Liver (tissue), 9 donors: ENCODE measurements around the gene MLXIP. TPM values are rescaled to one million over a fixed set of nuclear protein-coding genes. Genes with fewer than 3 reads are reported as not detected.

Experiments
- DNase-seq: peaks from one replicate; pipeline ENCODE4 v3.0.0-alpha.2; 2017; ENCODE audit warnings: low spot score
- H3K27ac ChIP-seq, 2 donors: one replicate each; pipeline ENCODE4 v1.7.0; 2013; ENCODE audit warnings: inconsistent platforms in 2 of 2, low read length in 2 of 2, control low read depth in 1 of 2, low read depth in 1 of 2, mild to moderate bottlenecking in 1 of 2
- H3K27me3 ChIP-seq, 4 donors: one replicate each; pipeline versions ENCODE4 v1.6.1 to v1.7.0; 2013; ENCODE audit warnings: low read length in 3 of 4, inconsistent platforms in 1 of 4, mild to moderate bottlenecking in 1 of 4, moderate library complexity in 1 of 4; ENCODE audit not compliant: control insufficient read depth in 4 of 4, insufficient read depth in 4 of 4
- H3K36me3 ChIP-seq, 4 donors: one replicate each; pipeline versions ENCODE4 v1.6.1 to v1.7.0; 2013; ENCODE audit warnings: low read length in 3 of 4, mild to moderate bottlenecking in 3 of 4, low read depth in 1 of 4, moderate library complexity in 1 of 4; ENCODE audit not compliant: control insufficient read depth in 4 of 4, insufficient read depth in 3 of 4
- H3K4me1 ChIP-seq, 4 donors: one replicate each; pipeline versions ENCODE4 v1.6.1 to v1.7.0; 2013; ENCODE audit warnings: low read length in 3 of 4, mild to moderate bottlenecking in 3 of 4, moderate library complexity in 1 of 4; ENCODE audit not compliant: control insufficient read depth in 4 of 4, insufficient read depth in 4 of 4
- H3K4me3 ChIP-seq, 3 donors: one replicate each; pipeline versions ENCODE4 v1.6.1 to v1.7.0; 2013; ENCODE audit warnings: low read length in 3 of 3, control low read depth in 1 of 3, low read depth in 1 of 3, mild to moderate bottlenecking in 1 of 3
- H3K9ac ChIP-seq, 2 donors: one replicate each; pipeline ENCODE4 v1.7.0; 2013; ENCODE audit warnings: low read length in 2 of 2, mild to moderate bottlenecking in 2 of 2, moderate library complexity in 2 of 2, control low read depth in 1 of 2, low read depth in 1 of 2
- H3K9me3 ChIP-seq, 4 donors: one replicate each; pipeline versions ENCODE4 v1.6.1 to v1.7.0; 2013; ENCODE audit warnings: low read length in 3 of 4; ENCODE audit not compliant: control insufficient read depth in 4 of 4
- EGR1 ChIP-seq, 2 donors: IDR thresholded peaks; 2 replicates each; pipeline ENCODE4 v1.6.1; 2016 to 2018; ENCODE audit warnings: antibody characterized with exemption in 2 of 2, low read depth in 2 of 2
- FOXA1 ChIP-seq: IDR thresholded peaks from 2 replicates; pipeline ENCODE4 v1.6.1; 2016; ENCODE audit warnings: antibody characterized with exemption
- FOXA2 ChIP-seq: IDR thresholded peaks from 2 replicates; pipeline ENCODE4 v1.6.1; 2016; ENCODE audit warnings: antibody characterized with exemption
- HNF4A ChIP-seq, 2 donors: conservative IDR thresholded peaks; 2 replicates each; pipeline ENCODE4 v1.6.1; 2016; ENCODE audit warnings: antibody characterized with exemption in 2 of 2, mild to moderate bottlenecking in 2 of 2
- JUND ChIP-seq, 2 donors: IDR thresholded peaks; 2 replicates each; pipeline ENCODE4 v1.6.1; 2016; ENCODE audit warnings: antibody characterized with exemption in 2 of 2
- RXRA ChIP-seq, 2 donors: IDR thresholded peaks; 2 replicates each; pipeline ENCODE4 v1.6.1; 2017 to 2018; ENCODE audit warnings: antibody characterized with exemption in 2 of 2, mild to moderate bottlenecking in 1 of 2
- SP1 ChIP-seq: IDR thresholded peaks from 2 replicates; pipeline ENCODE4 v1.6.1; 2018; ENCODE audit warnings: antibody characterized with exemption, mild to moderate bottlenecking
- TAF1 ChIP-seq: conservative IDR thresholded peaks from 2 replicates; pipeline ENCODE4 v1.6.1; 2016; ENCODE audit warnings: antibody characterized with exemption, mild to moderate bottlenecking
- WGBS: extraction: QIAGEN DNeasy Blood & Tissue Kit; methylation state at CpG from one replicate; pipeline ENCODE4 v1.1.7; 2013; 5-methylcytosine and 5-hydroxymethylcytosine counted together
- polyA plus RNA-seq, 2 donors: library from polyadenylated mRNA; stranded (reverse) in 1 of 2; unstranded in 1 of 2; fragments of 200-250 nt in 1 of 2; fragments of >200 nt in 1 of 2; fragmentation: Nextera tagmentation in 1 of 2; extraction: Ambion mirVana in 1 of 2; gene quantifications; one replicate each; pipeline versions ENCODE4 v1.2.1 to v1.2.3, GENCODE V29; 2013 to 2015
- total RNA-seq, 2 donors: library from RNA; depleted of rRNA; stranded (reverse); fragments of >200 nt; gene quantifications; one replicate each; pipeline ENCODE4 v1.2.3, GENCODE V29; 2014
- TF ChIP-seq, protein P1 (sequence below): fragments of 150-350 bp; IDR thresholded peaks from 2 replicates; pipeline ENCODE4 v1.5.1; 2017; ENCODE audit warnings: improper control_type of control experiment, low read depth, low read length; ENCODE audit not compliant: missing input control
- TF ChIP-seq, protein P2 (sequence below): IDR thresholded peaks from 2 replicates; pipeline ENCODE4 v1.6.1; 2016; ENCODE audit warnings: antibody characterized with exemption, mild to moderate bottlenecking
- TF ChIP-seq, protein P3 (sequence below): IDR thresholded peaks from 2 replicates; pipeline ENCODE4 v1.6.1; 2016; ENCODE audit warnings: antibody characterized with exemption
- donor health status: healthy.
- donor health status: healthy.
- donor health status: healthy.
- donor health status: healthy.
- donor health status: healthy.

Gene MLXIP
- total and polyA plus RNA-seq, 4 donors, result 10.6 to 19.5 (median 11.0) TPM

DNA sequence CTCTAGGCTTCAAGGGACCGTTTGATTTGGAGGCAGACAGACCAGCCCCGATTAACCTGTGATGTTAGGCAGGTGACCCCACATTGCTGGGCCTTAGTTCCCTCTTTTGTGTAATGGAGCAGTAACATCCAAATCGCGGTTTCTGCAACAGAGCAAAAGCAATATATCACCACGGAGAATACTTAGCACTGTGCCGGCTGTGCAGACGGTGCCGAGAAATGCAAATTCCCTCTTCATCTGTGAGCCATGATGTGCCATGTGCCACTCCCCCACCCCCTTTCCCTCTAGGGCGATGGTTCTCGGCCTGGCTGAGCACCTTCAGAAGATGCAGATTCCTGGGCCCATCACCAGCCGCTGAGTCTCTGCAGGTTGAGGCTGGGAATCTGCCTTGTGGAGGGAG, 46.0 kb upstream of the MLXIP start:
- TF ChIP-seq FOXA2 (no peak), HNF4A (conservative IDR thresholded peaks at IDR 0.05) (no peak)
- Histone ChIP-seq H3K4me1 (peaks cover 0 to 16% (median 7%) of the 10 kb centered on the region in 4 donors), H3K9ac (no peak overlapping the region), H3K9me3 (no peaks in the 10 kb centered on the region), H3K36me3 (peaks cover 0 to 12% (median 6%) of the 10 kb centered on the region in 4 donors), H3K27ac (no peak overlapping the region), H3K27me3 (no peaks in the 10 kb centered on the region), H3K4me3 (no peak overlapping the region)
- WGBS, result 94% methylated on average over 11 of the region's 11 CpGs
- no peak for DNase-seq

DNA sequence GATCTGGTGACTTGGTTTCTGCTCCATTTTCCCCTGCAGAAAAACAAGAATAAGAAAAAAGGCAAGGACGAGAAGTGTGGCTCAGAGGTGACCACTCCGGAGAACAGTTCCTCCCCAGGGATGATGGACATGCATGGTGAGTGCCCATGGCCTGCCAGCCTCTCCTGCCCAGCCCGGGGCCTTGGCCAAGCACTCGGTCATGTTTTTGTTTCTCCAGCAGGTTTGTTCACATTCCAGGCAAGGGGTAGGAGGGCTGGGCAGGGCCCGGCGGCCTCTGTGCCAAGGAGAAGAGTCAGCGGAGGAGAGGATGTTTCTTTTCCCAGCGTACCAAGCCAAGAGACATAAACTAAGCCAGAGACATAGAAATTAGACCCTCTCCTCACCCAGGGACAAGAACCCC, 43.3 kb upstream of the MLXIP start:
- no peaks in the 10 kb centered on the region for H3K27me3 ChIP-seq
- peaks cover 0 to 12% (median 6%) of the 10 kb centered on the region in 4 donors for H3K36me3 ChIP-seq
- H3K9me3 ChIP-seq, result no peaks in the 10 kb centered on the region
- DNase-seq, result no peak
- peaks cover 0 to 7% (median 2%) of the 10 kb centered on the region in 4 donors for H3K4me1 ChIP-seq
- H3K4me3 ChIP-seq, result no peak overlapping the region
- no peak overlapping the region for H3K27ac ChIP-seq
- no peak overlapping the region for H3K9ac ChIP-seq
- WGBS, result 88% methylated on average over 8 of the region's 8 CpGs
- TF ChIP-seq, protein P1, sequence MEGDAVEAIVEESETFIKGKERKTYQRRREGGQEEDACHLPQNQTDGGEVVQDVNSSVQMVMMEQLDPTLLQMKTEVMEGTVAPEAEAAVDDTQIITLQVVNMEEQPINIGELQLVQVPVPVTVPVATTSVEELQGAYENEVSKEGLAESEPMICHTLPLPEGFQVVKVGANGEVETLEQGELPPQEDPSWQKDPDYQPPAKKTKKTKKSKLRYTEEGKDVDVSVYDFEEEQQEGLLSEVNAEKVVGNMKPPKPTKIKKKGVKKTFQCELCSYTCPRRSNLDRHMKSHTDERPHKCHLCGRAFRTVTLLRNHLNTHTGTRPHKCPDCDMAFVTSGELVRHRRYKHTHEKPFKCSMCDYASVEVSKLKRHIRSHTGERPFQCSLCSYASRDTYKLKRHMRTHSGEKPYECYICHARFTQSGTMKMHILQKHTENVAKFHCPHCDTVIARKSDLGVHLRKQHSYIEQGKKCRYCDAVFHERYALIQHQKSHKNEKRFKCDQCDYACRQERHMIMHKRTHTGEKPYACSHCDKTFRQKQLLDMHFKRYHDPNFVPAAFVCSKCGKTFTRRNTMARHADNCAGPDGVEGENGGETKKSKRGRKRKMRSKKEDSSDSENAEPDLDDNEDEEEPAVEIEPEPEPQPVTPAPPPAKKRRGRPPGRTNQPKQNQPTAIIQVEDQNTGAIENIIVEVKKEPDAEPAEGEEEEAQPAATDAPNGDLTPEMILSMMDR, result no peak
- TF ChIP-seq RXRA (IDR thresholded peaks at IDR 0.05) (no peak), SP1 (no peak), EGR1 (IDR thresholded peaks at IDR 0.05; ENCODE audit: low read depth in 2 of 2) (no peak)

DNA sequence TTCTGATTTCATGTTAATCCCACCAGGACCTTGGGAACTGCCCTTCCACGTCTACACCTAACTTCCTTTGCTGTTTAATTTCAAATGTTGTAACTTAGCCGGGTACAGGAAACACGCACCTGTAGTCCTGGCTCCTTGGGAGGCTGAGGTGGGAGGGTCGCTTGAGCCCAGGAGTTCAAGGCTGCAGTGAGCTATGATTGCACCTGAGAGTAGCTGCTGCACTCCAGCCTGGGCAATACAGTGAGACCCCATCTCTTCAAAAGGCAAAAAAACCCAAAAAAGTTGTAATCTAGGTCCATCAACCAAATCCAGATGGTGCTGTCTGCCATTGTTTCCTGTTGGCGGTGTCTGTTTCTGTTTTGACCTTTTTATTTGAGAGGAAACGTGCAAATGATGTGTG, 42.4 kb upstream of the MLXIP start:
- peaks cover 3 to 14% (median 8%) of the 10 kb centered on the region in 4 donors for H3K4me1 ChIP-seq
- H3K36me3 ChIP-seq, result peaks cover 0 to 12% (median 6%) of the 10 kb centered on the region in 4 donors
- no peak overlapping the region for H3K9ac ChIP-seq
- no peaks in the 10 kb centered on the region for H3K9me3 ChIP-seq
- WGBS, result 95% methylated on average over 6 of the region's 6 CpGs
- DNase-seq, result no peak
- TF ChIP-seq, protein P2, sequence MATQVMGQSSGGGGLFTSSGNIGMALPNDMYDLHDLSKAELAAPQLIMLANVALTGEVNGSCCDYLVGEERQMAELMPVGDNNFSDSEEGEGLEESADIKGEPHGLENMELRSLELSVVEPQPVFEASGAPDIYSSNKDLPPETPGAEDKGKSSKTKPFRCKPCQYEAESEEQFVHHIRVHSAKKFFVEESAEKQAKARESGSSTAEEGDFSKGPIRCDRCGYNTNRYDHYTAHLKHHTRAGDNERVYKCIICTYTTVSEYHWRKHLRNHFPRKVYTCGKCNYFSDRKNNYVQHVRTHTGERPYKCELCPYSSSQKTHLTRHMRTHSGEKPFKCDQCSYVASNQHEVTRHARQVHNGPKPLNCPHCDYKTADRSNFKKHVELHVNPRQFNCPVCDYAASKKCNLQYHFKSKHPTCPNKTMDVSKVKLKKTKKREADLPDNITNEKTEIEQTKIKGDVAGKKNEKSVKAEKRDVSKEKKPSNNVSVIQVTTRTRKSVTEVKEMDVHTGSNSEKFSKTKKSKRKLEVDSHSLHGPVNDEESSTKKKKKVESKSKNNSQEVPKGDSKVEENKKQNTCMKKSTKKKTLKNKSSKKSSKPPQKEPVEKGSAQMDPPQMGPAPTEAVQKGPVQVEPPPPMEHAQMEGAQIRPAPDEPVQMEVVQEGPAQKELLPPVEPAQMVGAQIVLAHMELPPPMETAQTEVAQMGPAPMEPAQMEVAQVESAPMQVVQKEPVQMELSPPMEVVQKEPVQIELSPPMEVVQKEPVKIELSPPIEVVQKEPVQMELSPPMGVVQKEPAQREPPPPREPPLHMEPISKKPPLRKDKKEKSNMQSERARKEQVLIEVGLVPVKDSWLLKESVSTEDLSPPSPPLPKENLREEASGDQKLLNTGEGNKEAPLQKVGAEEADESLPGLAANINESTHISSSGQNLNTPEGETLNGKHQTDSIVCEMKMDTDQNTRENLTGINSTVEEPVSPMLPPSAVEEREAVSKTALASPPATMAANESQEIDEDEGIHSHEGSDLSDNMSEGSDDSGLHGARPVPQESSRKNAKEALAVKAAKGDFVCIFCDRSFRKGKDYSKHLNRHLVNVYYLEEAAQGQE, result no peak
- TF ChIP-seq TAF1 (no peak), FOXA2 (no peak), RXRA (IDR thresholded peaks at IDR 0.05) (no peak), JUND (IDR thresholded peaks at IDR 0.05) (no peak), HNF4A (conservative IDR thresholded peaks at IDR 0.05) (no peak), FOXA1 (no peak)
- TF ChIP-seq, protein P3, sequence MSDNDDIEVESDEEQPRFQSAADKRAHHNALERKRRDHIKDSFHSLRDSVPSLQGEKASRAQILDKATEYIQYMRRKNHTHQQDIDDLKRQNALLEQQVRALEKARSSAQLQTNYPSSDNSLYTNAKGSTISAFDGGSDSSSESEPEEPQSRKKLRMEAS, result no peak
- no peak overlapping the region for H3K4me3 ChIP-seq
- no peaks in the 10 kb centered on the region for H3K27me3 ChIP-seq
- H3K27ac ChIP-seq, result no peak overlapping the region
